Activated effector memory CD4-positive, alpha-beta T cell treated with anti-CD3 and anti-CD28 coated beads, Interleukin-2, amount 50 U/mL, for 16 hours (primary cell): ENCODE results near the gene OST4.
"Not testable (repeated sequence)": the region's sequence is repeated elsewhere in the genome, so short reads cannot be mapped to it uniquely, and the experiment has no call there.

ENCODE experiments used
- DNase-seq: peaks from one replicate; pipeline ENCODE4 v3.0.0-alpha.2; 2020

Gene OST4

GRCh38 chr2:27071277-27071989 is at the start of gene OST4:
Gene OST4 (minus strand): TSS chr2:27071654.
- peak; percentile 97 for DNase-seq

GRCh38 chr2:27119330-27119670 is 47.8 kb upstream of the OST4 start:
- not testable (repeated sequence) for DNase-seq

GRCh38 chr2:27118525-27119329 is 47.3 kb upstream of the OST4 start, which contains the start of gene CGREF1:
Gene CGREF1 (minus strand): TSS chr2:27119128. CDS start chr2:27104366, 14,762 bp downstream.
- DNase-seq: no peak

GRCh38 chr2:27117995-27118524 is 46.6 kb upstream of the OST4 start:
- no peak for DNase-seq

- DNase-seq: no peak
These were observed 44.1 kb upstream of the OST4 start for GRCh38 chr2:27115519-27115918.

GRCh38 chr2:27111392-27112078 is 40.1 kb upstream of the OST4 start:
- not testable (repeated sequence) for DNase-seq

- DNase-seq: not testable (repeated sequence)
These were observed 39.3 kb upstream of the OST4 start for GRCh38 chr2:27110603-27111352.

GRCh38 chr2:27109083-27109482 is 37.6 kb upstream of the OST4 start:
- no peak for DNase-seq

- DNase-seq: no peak
These were observed 36.8 kb upstream of the OST4 start for GRCh38 chr2:27108221-27108620.

- DNase-seq: no peak
These were observed 34.5 kb upstream of the OST4 start for GRCh38 chr2:27105981-27106380.

GRCh38 chr2:27102329-27102728 is 30.9 kb upstream of the OST4 start:
- no peak for DNase-seq

GRCh38 chr2:27100036-27100435 is 28.6 kb upstream of the OST4 start:
- no peak for DNase-seq

- no peak for DNase-seq
These were observed 28.0 kb upstream of the OST4 start for GRCh38 chr2:27099334-27099955.

- DNase-seq: no peak
These were observed 25.9 kb upstream of the OST4 start for GRCh38 chr2:27097341-27097740.

- DNase-seq: no peak
These were observed 25.4 kb upstream of the OST4 start for GRCh38 chr2:27096748-27097297.

- peak; percentile 75 for DNase-seq
These were observed 24.5 kb upstream of the OST4 start for GRCh38 chr2:27095745-27096651.

- no peak for DNase-seq
These were observed 23.9 kb upstream of the OST4 start for GRCh38 chr2:27095427-27095744.

- no peak for DNase-seq
These were observed 23.0 kb upstream of the OST4 start for GRCh38 chr2:27094353-27094984.

GRCh38 chr2:27093430-27094352 is 22.2 kb upstream of the OST4 start:
- DNase-seq: no peak
